ENCODE data around the gene BRINP2.

Gene BRINP2

DNA sequence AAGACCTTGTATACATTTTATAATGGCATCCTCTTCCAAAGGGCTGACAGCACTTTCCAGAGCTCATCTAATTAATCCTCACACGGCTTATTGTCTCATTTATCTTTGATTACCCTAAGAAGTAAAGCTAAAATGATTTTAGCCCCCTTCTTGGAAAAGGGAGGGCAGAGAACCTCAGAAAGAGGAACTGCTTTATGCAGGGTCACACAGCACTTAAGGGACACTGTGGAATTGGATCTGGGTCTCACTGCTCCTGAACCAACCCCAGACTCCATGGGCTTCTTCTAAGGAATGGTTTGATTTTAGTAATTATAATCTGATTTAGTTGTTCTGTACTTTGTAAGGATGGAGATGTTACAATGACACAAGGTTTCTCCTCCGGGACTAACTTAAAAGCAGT lies 3.2 kb downstream of the BRINP2 start:
- no peak overlapping the region for H3K4me3 ChIP-seq (ENCODE audit: low read length)
- H3K36me3 ChIP-seq (ENCODE audit: control insufficient read depth, insufficient read depth, low read length) = no peaks in the 10 kb centered on the region
- no peaks in the 10 kb centered on the region for H3K9me3 ChIP-seq (ENCODE audit: control insufficient read depth, low read length)
- no peak overlapping the region for H3K9ac ChIP-seq (ENCODE audit: low read length)
- no peaks in the 10 kb centered on the region for H3K4me1 ChIP-seq (ENCODE audit: control insufficient read depth, insufficient read depth, low read length)
- peaks cover 30% of the 10 kb centered on the region for H3K27me3 ChIP-seq (ENCODE audit: control insufficient read depth, insufficient read depth, low read length)

GRCh38 chr1:177174921-177175634 lies 4.3 kb downstream of the BRINP2 start:
- Histone ChIP-seq H3K4me3 (ENCODE audit: low read length) (no peak overlapping the region), H3K4me1 (ENCODE audit: control insufficient read depth, insufficient read depth, low read length) (no peaks in the 10 kb centered on the region), H3K36me3 (ENCODE audit: control insufficient read depth, insufficient read depth, low read length) (no peaks in the 10 kb centered on the region), H3K9ac (ENCODE audit: low read length) (no peak overlapping the region), H3K27me3 (ENCODE audit: control insufficient read depth, insufficient read depth, low read length) (peaks cover 27% of the 10 kb centered on the region), H3K9me3 (ENCODE audit: control insufficient read depth, low read length) (no peaks in the 10 kb centered on the region)

DNA sequence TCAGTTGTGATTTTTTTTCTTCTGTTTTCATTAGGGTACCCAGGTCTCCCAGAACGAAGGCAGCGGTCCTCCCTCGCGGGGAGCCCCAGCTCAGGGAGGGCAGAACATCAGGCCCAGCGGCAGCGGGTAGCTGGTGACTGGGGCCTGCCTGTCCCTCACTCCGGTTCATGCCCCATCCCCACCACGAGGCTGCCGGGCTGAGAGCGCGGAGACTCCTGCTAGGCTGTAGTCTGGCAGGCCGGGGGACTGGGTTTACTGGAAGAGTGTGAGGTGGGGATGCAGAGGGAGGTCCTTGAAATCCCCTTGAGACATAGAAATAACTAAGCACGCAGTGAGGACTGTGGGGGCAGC lies 10.5 kb downstream of the BRINP2 start:
- Histone ChIP-seq H3K9ac (ENCODE audit: low read length) (no peak overlapping the region), H3K27me3 (ENCODE audit: control insufficient read depth, insufficient read depth, low read length) (peaks cover 16% of the 10 kb centered on the region), H3K36me3 (ENCODE audit: control insufficient read depth, insufficient read depth, low read length) (no peaks in the 10 kb centered on the region), H3K4me1 (ENCODE audit: control insufficient read depth, insufficient read depth, low read length) (peaks cover 8% of the 10 kb centered on the region), H3K9me3 (ENCODE audit: control insufficient read depth, low read length) (no peaks in the 10 kb centered on the region), H3K4me3 (ENCODE audit: low read length) (no peak overlapping the region)

DNA sequence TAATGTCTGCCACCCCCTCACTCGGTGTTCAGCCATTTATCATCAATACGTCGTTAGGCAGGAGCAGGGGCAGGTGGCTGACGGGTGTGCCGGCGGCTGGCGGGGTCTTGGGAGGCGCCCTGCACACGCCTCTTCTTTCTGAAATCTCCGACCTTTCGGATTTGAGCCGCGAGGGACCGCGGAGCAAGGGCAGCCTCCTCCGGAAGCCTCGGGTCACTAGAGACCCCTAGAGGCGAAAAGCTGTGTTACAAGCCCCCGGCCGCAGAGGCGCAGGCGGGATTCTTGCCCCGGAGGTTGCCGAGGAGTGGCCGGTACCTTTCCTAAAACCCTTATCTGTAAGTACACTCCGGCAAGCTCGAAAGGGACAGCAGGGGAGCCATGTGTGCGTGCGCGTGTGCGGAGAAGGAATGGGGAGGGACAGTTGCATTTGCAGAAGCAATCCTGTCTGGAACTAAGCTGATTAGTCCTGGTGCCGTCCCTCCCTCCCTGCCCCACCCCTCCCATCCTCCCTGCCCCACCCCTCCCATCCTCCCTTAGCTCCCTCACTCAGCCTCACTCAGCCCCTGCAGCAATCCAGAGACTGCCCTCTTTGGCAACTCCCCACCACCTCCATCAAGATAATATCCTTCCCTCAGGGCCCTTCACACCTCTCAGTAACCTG lies 11.0 kb downstream of the BRINP2 start:
- Histone ChIP-seq H3K9ac (ENCODE audit: low read length) (no peak overlapping the region), H3K36me3 (ENCODE audit: control insufficient read depth, insufficient read depth, low read length) (no peaks in the 10 kb centered on the region), H3K9me3 (ENCODE audit: control insufficient read depth, low read length) (no peaks in the 10 kb centered on the region), H3K27me3 (ENCODE audit: control insufficient read depth, insufficient read depth, low read length) (peaks cover 16% of the 10 kb centered on the region), H3K4me3 (ENCODE audit: low read length) (no peak overlapping the region), H3K4me1 (ENCODE audit: control insufficient read depth, insufficient read depth, low read length) (peaks cover 8% of the 10 kb centered on the region)

GRCh38 chr1:177183836-177184235 lies 13.1 kb downstream of the BRINP2 start:
- Histone ChIP-seq H3K9ac (ENCODE audit: low read length) (no peak overlapping the region), H3K36me3 (ENCODE audit: control insufficient read depth, insufficient read depth, low read length) (no peaks in the 10 kb centered on the region), H3K9me3 (ENCODE audit: control insufficient read depth, low read length) (no peaks in the 10 kb centered on the region), H3K4me1 (ENCODE audit: control insufficient read depth, insufficient read depth, low read length) (peaks cover 8% of the 10 kb centered on the region), H3K27me3 (ENCODE audit: control insufficient read depth, insufficient read depth, low read length) (peaks cover 16% of the 10 kb centered on the region), H3K4me3 (ENCODE audit: low read length) (no peak overlapping the region)

GRCh38 chr1:177185209-177185608 lies 14.5 kb downstream of the BRINP2 start:
- Histone ChIP-seq H3K27me3 (ENCODE audit: control insufficient read depth, insufficient read depth, low read length) (peaks cover 13% of the 10 kb centered on the region), H3K4me3 (ENCODE audit: low read length) (no peak overlapping the region), H3K9ac (ENCODE audit: low read length) (no peak overlapping the region), H3K36me3 (ENCODE audit: control insufficient read depth, insufficient read depth, low read length) (no peaks in the 10 kb centered on the region), H3K4me1 (ENCODE audit: control insufficient read depth, insufficient read depth, low read length) (peaks cover 8% of the 10 kb centered on the region), H3K9me3 (ENCODE audit: control insufficient read depth, low read length) (no peaks in the 10 kb centered on the region)

GRCh38 chr1:177186639-177187038 lies 15.9 kb downstream of the BRINP2 start:
- Histone ChIP-seq H3K36me3 (ENCODE audit: control insufficient read depth, insufficient read depth, low read length) (no peaks in the 10 kb centered on the region), H3K4me1 (ENCODE audit: control insufficient read depth, insufficient read depth, low read length) (peaks cover 2% of the 10 kb centered on the region), H3K9me3 (ENCODE audit: control insufficient read depth, low read length) (no peaks in the 10 kb centered on the region), H3K27me3 (ENCODE audit: control insufficient read depth, insufficient read depth, low read length) (no peaks in the 10 kb centered on the region), H3K9ac (ENCODE audit: low read length) (no peak overlapping the region), H3K4me3 (ENCODE audit: low read length) (no peak overlapping the region)

DNA sequence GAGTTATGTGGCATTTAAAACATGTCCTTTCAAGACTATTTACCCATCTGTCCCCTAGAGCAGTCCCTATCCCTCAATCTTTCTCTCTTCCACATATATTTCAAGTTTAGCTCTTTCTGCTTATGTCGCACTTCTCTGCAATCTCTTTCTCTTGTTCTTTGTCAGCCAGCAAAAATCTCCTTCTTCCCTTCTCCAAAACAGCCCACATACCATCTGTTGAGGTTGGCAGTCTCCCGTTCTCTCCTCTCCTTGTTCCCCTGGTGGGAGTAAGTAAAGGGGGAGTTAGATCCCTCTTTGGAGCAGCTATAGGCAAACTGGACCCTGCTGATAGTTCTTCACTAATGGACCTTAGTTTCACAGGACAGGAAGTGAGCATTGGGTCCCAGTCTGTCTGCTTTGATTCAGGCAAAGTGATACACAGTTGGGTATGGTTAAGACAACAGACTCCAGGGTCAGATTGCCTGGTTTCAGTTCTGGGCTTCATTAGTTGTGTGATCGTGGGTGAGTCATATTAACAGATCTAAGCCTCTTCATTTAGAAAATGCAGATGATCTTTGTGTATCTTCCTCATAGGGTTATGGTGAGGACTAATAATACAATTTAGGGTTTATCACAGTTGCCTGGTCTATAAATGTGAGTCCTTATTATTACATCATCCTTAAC lies 19.7 kb downstream of the BRINP2 start:
- Histone ChIP-seq H3K4me3 (ENCODE audit: low read length) (no peak overlapping the region), H3K4me1 (ENCODE audit: control insufficient read depth, insufficient read depth, low read length) (no peaks in the 10 kb centered on the region), H3K9ac (ENCODE audit: low read length) (no peak overlapping the region), H3K9me3 (ENCODE audit: control insufficient read depth, low read length) (no peaks in the 10 kb centered on the region), H3K36me3 (ENCODE audit: control insufficient read depth, insufficient read depth, low read length) (no peaks in the 10 kb centered on the region), H3K27me3 (ENCODE audit: control insufficient read depth, insufficient read depth, low read length) (no peaks in the 10 kb centered on the region)

- no peaks in the 10 kb centered on the region for H3K4me1 ChIP-seq (ENCODE audit: control insufficient read depth, insufficient read depth, low read length)
Observed at GRCh38 chr1:177198243-177198642, 27.5 kb downstream of the BRINP2 start.

DNA sequence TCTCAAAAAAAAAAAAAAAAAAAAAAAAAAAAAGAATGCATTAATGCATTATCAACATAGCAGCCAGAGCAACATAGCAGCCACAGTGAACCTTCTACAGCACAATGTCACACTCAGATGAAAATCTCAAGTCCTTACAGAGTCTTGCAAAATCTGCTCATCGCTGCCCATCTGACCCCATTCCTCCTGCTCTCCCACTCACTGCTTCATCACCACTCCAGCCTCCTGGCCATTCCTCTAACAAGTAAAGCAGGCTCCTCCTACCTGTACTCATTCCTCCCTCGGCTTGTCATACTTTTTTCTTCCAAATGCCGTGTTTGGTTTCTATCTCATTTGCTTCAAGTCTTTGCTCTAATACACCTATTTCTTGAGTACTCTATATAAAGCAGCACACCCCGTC lies 29.5 kb downstream of the BRINP2 start:
- Histone ChIP-seq H3K27me3 (ENCODE audit: control insufficient read depth, insufficient read depth, low read length) (no peaks in the 10 kb centered on the region), H3K9me3 (ENCODE audit: control insufficient read depth, low read length) (no peaks in the 10 kb centered on the region), H3K4me3 (ENCODE audit: low read length) (no peak overlapping the region), H3K4me1 (ENCODE audit: control insufficient read depth, insufficient read depth, low read length) (no peaks in the 10 kb centered on the region), H3K9ac (ENCODE audit: low read length) (no peak overlapping the region), H3K36me3 (ENCODE audit: control insufficient read depth, insufficient read depth, low read length) (no peaks in the 10 kb centered on the region)

More at GRCh38 chr1:177198243-177198642, 27.5 kb downstream of the BRINP2 start:
- no peaks in the 10 kb centered on the region for H3K36me3 ChIP-seq (ENCODE audit: control insufficient read depth, insufficient read depth, low read length)
- no peaks in the 10 kb centered on the region for H3K27me3 ChIP-seq (ENCODE audit: control insufficient read depth, insufficient read depth, low read length)
- H3K9ac ChIP-seq (ENCODE audit: low read length) = no peak overlapping the region
- no peaks in the 10 kb centered on the region for H3K9me3 ChIP-seq (ENCODE audit: control insufficient read depth, low read length)
- H3K4me3 ChIP-seq (ENCODE audit: low read length) = no peak overlapping the region

DNA sequence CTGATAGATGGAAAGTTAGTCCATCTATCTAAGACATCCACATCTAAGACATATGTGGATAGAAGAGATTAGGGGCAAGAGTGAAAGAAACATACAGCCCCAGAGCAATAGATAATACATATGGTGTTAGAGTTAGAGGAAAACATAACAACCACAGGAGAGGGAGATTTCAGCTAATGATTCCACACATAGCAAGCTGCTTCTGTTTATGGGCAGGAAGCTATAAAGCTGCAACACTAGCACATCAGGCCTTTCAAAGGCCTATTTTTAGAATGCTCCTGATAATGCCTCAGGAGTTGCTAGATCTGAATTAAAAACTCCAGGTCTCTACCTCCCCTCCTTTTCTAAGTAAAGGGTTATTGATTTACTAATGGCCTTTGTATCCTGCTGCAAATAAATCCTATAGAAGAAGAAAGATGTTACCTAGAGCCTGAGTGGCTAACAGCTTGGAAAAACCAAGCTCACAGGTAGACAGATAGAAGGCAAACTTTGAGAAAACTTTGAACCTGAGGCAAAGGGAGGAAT lies 36.1 kb downstream of the BRINP2 start:
- H3K9me3 ChIP-seq (ENCODE audit: control insufficient read depth, low read length) = no peaks in the 10 kb centered on the region
- no peak overlapping the region for H3K4me3 ChIP-seq (ENCODE audit: low read length)
- H3K27me3 ChIP-seq (ENCODE audit: control insufficient read depth, insufficient read depth, low read length) = no peaks in the 10 kb centered on the region
- H3K9ac ChIP-seq (ENCODE audit: low read length) = no peak overlapping the region
- H3K36me3 ChIP-seq (ENCODE audit: control insufficient read depth, insufficient read depth, low read length) = no peaks in the 10 kb centered on the region
- H3K4me1 ChIP-seq (ENCODE audit: control insufficient read depth, insufficient read depth, low read length) = no peaks in the 10 kb centered on the region

- Histone ChIP-seq H3K9me3 (ENCODE audit: control insufficient read depth, low read length) (no peaks in the 10 kb centered on the region), H3K9ac (ENCODE audit: low read length) (no peak overlapping the region), H3K4me3 (ENCODE audit: low read length) (no peak overlapping the region)
Observed at GRCh38 chr1:177208920-177209319, 38.2 kb downstream of the BRINP2 start.

More at GRCh38 chr1:177208920-177209319, 38.2 kb downstream of the BRINP2 start:
- no peaks in the 10 kb centered on the region for H3K27me3 ChIP-seq (ENCODE audit: control insufficient read depth, insufficient read depth, low read length)
- H3K36me3 ChIP-seq (ENCODE audit: control insufficient read depth, insufficient read depth, low read length) = no peaks in the 10 kb centered on the region
- no peaks in the 10 kb centered on the region for H3K4me1 ChIP-seq (ENCODE audit: control insufficient read depth, insufficient read depth, low read length)

Measured in mucosa of stomach (tissue), 1 donor.